HG02571 (cell line): ENCODE measurements around the gene FARS2.
"Not testable (repeated sequence)": the region's sequence is repeated elsewhere in the genome, so short reads cannot be mapped to it uniquely, and the experiment has no call there.

Source experiments
- ATAC-seq: cut with Tn5 transposase; IDR thresholded peaks from one replicate; pipeline ENCODE4 v1.9.1; 2021; ENCODE audit warnings: mild to moderate bottlenecking, moderate library complexity; ENCODE audit not compliant: unreplicated experiment

FARS2 gene

DNA sequence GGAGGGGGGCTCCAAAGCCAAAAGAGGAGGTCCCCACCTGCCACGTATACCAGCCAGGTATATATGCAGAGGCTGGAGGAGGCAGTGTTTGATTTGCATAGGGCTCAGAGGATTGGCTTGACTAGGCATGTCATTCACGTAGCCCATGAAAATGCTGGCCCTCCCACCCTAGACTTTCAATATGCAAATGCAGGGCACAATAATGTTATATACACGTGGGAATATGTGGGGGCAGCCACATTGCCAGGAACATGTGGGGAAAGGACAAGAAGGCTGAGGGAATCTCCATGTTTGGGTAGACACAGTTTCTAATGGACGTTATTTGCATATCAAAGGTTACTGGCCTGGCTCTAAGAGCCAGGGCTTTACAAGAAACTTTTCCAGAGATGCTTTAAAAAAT is 301.8 kb downstream of the FARS2 start:
- ATAC-seq: no peak

DNA sequence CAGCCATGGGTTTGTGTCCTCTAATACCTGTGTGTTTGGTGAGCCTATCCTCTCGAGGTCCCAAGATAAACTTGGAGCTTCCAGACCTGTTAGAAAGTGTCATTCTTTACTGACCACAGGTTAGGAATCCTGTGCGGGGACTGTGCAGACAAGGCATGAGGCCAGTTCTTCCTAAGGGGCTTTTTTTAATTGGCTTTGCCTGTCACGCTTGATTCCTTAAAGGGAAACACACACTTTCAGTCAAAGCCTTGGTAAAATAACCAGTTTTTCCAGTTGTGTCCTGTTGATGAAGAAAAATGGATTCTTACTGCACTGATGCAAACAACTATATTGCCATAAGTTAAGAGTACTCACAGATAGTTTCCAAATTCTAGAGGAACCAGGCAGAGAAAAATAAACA is 303.4 kb downstream of the FARS2 start:
- not testable (repeated sequence) for ATAC-seq

DNA sequence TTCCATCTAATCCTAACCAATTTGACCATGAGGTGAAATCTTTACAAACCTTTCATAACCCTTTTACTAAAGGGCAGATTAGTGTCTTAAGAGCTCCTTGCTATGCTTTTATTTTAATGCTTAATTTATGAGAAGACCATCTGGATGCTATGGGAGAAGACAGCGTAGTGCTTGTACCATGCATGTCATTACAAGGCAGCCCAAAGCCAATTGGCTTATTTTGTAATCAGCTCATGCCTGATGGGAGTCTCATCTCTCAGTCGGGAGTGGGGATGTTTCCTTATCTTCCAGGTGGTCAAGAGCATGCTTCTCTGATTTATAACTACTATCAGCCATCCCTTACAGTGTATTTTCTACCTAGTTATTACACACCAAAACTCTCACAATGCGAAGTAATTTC is 304.7 kb downstream of the FARS2 start:
- no peak for ATAC-seq

DNA sequence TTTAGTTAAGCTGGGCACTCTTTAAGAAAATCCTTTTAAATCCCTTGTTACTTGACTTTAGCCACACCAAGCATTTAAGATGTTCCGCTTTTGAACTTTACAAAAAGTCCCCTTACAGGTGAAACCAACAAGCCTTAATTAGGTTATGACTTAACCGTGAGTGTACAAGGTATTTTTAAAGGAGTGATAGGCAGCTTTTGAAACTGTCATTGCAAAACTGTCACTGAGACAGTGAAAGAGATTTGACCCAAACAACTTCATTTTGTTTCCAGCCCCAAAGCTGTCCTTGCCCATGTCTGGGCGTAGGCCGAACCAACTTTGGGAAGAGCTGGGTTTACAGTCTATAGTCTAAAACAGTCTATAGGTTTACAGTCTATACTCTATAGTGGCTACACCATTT is 305.4 kb downstream of the FARS2 start:
- peak; percentile 56 for ATAC-seq

DNA sequence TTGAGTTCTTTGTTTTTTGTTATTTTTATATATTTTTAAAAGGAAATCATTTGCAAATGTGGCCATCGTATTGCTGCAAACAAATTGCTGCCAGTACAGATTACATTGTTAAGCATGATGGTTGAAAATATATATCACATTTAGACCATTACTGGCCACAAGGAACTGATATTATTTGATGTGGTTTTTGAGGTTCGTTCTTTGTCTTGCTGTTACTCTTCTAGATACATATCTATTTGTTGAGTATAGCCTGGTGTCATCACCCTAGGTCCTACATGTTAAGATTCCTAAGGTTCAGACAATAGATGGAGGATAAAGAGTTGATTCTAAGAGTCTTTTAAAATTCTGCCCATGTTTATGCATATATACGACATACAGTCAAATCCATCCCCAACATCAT is 306.0 kb downstream of the FARS2 start:
- ATAC-seq: no peak

DNA sequence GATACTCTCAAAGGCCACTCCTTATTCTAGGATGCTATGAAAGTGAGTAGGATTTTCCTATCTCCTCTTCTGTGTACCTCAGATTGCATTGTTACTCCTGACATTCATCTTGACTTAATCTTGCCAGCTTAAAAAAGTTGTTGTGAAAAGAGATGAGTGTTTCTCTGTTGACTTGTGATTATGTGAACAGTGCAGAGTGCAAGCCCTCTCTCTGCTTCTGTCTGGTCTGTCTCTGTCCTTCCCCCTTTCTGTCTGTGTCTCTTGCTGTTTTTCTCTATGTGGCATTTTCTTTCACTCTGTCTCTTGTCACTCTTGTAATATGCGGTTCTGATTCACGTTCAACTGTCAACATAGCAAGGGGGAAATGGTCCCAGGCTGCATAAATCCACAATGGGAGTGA is 306.6 kb downstream of the FARS2 start:
- no peak for ATAC-seq

DNA sequence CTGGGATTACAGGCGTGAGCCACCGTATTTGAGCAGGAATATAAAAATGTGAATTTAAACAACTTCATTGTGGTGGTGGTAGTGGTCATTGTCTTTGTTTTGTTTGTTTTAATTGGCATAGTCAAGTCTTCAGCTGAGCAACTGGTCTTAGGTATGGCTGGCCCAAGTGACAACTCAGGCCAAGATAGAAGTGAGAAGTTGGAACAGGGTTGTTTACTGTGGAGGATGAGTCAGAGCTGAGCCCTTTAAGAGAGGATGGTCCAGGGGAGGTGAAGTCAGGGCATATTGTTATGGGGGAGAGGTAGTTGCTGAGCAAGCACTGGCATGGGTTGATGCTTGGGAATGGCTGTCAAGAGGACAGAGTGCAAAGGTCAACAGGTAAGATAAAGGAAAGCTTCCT is 308.2 kb downstream of the FARS2 start:
- ATAC-seq: no peak

DNA sequence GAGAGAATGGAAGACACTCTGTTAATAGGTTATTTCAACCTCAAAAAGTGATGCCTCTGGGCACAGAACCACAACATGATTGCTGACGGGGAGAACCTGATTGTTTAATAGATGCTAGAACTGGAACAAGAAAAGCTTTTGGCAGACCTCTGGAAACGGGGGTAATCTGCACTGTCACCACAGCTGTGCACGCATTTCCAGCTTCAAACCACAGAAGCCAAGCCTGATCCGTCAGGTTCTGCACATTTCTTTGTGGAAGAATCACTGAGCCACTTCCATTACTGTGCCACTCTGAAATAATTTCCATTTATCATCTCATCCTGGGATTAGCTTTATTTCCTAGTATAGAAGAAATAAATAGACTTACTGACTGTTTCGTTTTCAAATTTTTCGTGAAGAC is 309.3 kb downstream of the FARS2 start:
- ATAC-seq: no peak

DNA sequence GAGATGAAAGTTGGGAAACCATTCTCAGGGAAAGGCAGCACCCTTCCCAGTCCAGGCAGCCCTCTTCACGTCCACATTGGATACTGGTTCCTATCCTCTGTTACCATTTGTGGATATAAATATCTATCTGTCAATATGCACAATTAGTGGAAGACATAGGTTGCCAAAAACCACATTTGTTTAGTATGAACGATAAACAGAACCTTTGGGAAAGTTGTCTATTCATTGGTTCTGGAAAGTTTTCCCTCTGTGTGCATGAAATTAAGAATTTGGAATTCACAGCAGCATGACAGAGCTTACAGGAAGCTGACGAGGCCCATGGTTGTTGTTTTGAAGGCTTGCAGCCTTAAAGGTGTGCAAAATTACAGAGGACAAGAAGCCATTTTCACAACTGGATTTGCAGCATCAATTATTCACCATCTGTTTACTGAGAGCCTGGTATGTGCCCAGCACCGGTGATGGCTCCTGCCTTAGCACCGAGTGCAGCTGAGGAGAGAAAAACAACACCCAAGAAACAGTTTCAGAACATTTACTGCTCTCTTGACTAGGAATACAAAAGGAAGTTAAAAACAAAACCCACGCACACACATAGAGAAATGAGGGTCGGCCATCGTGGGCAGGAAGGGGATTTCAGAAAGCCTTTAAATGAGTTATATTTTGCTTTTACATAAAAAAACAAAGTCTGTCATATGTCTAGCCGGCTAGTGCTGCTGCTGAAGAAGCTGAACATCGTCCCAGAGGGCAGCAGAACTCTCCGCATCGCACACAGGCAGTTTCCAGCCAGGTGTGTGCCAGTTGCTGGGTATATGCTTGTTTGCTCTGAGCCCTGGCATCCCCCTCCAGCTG is 319.6 kb downstream of the FARS2 start:
- ATAC-seq: no peak

DNA sequence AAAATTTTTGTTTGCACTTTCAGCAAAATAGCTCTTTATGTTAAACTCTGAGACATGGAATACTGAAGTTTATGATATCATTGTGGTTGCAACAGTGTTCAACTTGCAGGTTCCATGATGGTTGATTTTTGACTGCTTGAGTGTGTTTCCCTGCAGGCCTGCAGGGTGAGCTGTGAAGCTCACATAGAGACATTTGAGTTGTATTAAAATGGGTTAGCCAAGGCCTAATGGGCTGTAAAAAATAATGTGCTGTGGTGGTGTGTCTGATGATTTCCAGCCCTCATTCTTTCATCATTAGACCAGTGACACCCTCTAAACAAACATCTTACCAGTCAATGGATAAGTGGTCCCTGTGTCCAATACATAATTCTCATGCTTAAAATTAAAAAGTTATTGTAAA is 321.4 kb downstream of the FARS2 start:
- no peak for ATAC-seq

DNA sequence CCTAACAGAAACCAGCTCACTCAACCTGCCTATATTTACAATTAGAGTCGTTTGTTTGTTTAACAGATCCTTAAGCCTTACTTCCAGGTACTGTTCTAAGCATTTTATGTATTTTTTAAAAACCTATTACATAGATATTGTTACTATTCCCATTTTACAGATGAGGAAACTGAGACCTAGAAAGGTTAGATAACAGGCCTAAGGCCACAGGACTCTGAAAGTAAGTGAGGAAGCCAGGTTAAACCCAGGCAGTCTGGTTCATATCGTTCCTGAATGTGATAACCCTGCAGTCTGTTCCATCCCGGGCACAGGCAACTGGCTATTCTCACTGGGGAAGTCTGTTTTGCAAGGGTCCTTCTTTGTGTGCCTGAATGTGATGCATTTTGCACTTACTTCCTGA is 322.2 kb downstream of the FARS2 start:
- ATAC-seq: no peak

DNA sequence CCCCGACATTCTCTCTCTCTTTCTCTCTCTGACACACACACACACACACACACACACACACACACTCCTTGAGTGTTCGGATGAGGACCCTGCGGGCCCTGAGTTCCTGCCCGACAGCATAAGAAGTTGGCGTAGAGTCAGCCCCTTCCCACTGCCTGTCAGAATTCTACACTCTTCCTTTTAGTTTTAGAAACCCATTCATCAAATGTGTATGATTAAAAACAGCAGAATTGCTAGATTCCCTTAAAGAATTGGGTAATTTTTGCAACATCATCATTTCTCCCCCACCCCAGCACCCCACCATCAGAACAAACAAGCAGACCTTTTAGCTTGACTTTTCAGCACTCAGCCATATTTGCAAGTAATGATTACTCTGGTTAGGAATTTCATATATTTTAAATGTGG is 322.8 kb downstream of the FARS2 start:
- no peak for ATAC-seq

DNA sequence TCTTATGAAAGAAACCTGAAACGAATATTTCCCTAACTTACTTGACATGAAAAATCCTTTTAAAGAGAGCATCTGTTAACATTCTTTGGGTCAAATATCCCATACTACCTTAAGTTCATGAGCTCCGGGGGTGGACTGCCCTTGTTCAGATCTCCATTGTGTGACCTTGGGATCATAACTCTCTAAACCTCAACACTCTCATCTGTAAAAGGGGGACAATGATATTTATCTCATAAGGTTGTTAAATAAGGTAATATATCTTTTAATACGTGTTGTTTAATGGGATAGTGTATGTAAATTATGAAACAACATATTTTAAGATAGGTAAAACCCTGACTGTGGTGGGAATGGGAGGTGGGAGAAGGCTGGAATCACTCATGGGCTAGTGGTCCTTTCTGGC is 326.3 kb downstream of the FARS2 start:
- ATAC-seq: no peak

DNA sequence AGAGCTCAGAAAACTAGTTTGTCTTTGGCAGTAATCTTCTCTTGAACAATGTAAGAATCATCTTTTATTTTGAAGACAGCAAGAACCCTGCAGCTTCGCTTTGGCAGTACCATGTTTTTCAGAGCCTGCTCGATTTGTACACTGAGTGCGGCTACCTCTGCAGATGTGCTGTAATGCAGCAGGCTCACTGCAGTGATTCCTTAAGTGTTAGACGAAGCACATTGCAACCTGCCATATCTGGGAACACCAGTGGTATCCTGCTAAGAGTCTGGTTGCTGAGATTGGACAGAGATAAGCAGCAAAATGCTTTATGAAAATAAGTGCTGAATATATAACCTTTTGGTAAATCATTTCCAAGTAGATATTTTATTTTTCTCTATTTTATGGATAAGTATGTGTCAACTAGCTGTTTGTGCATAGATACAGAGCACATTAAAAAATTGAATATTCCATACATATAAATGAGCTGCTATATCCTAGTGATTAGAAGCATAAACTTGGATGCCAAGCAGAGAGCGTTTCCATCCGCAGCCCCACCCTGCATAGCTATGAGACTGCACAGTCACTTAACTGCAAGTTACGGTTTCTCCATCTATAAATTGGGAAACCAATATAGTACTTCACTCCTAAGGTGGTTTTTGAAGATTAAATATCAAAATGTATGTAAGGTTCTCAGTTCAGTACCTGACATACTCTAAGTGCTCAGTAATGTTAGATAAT is 328.3 kb downstream of the FARS2 start:
- ATAC-seq: no peak

DNA sequence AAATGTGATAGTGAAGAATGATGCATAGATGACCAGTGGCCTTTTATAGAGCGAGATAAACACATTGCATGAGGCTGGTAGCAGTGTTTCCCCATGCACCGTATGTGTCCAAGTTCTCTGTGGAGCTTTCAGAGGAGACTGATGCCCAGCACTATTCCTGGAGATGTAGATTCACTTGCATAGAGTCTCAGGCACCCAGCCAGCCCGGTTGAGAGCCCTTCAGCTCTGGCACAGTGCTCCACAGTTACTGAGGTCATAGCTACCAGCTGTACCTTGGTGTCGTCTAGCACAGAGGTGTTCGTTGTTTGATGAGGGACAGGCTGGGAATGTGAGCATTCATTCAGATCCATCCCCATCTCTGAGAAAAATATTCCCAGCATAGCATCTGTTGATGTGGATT is 328.9 kb downstream of the FARS2 start:
- ATAC-seq: no peak

DNA sequence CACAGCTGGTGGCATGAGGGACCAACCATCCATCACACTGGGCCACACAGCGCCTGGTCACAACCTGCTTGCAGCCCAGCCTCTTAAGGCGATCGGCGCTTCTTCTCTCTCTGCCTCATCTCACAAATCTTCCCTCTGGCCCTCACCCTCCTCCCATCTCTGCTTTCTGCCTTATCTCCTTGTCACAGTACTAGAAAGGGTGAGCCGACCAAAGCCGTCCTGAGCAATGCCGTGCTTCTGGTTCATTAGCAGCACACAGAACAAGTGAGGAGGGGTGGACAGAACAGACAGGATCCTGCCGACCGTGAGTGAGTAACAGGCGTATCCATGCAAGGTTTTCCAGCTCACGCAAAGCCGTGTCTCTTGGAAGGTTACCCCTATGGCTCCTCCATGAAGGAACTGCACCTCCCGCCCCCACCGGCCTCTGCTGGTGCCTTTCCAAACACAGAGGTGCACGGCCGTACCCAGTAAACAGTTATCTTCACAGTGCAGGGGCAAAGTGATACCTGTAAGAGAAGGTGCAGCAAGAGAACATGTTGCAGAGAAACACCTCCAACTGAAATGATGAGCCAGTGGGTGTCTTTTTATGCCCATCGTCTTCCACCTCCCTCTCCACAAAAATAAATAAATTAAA is 331.7 kb downstream of the FARS2 start:
- no peak for ATAC-seq

DNA sequence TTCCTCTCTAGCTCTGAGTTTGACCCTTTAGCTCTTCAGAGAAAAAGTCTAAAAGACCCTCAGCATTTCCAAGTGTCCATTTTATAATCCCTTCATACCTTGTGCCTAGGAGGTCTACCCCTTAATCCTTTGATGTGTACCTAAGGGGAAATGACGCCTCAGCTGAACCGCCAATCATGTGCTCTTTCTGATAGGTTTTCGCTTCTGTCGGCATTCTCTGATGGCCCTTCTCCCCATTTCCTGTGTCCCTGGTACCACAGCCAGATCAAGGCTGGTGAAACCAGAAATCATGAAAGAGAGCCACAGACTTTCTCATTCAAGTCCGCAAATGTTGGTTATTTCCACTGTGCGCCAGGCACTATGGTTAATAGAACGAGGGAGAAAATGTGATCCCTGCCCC is 333.9 kb downstream of the FARS2 start:
- ATAC-seq: no peak

DNA sequence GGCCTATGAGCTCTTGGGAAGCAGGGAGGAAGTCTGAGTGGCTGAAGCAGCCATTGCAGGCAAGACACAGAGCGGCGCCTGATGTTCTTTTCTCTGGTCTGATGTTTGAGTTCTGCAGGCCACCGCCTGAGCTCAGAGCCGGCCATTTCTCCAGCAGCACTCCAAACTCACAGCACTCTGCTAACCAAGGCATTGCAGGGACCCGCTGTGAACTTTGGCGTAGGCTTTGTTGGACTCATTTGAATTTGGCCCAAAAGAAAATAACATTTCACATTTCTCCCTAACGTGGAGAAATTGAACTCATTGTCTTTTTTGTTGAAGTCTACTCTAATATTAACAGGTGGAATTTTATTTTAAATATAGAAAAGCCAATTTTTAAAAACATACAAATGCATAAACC is 336.1 kb downstream of the FARS2 start:
- ATAC-seq: no peak

DNA sequence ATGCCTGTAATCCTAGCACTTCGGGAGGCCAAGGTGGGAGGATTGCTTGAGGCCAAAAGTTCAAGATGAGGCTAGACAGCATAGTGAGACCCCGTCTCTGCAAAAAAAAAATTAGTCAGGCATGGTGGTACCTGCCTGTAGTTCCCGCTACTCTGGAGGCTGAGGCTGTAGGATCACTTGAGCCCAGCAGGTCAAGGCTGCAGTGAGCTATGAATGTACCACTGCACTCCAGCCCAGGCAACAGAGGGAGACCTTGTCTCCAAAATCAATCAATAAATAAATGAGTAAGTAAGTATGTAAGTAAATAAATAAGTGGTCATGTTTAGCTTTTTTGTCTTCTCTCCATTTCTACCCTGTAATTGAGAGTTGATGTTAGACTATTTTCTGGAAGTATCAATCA is 336.8 kb downstream of the FARS2 start:
- ATAC-seq: no peak

DNA sequence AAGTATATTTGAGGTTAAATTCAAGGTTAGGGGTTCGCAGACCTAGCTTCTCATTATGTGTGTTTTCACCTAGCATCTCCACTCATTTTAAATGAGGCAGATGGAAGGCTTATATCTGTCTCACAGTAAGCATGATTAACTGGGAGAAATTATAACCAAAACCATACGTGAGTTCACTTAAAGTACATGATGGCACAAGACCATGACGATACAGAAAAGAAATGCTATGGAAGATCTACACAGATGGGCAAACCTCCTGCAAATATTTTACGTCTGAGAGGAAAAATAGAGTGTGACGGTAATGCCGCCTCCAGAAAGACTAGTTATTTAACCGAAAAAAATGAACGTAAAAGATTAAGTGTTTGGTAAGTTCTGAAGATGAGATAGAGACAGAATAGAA is 337.8 kb downstream of the FARS2 start:
- ATAC-seq: no peak

DNA sequence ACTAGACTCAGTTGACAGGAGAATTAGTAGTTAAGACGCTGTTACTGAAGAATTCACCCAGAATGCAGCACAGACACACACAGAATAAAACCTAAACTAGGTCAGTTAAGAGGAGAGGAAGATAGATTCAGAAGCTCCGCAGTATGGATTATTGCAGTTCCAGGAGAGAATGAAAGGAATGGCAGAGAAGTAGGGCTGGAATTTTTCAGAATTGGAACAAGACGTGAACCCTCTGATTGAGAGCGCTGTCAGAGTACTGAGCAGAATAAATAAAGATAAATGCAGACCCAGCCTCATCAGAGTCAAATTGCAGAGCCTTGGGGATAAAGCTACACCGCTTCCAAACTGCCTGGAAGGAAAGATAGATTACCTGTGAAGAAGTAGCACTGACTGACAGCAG is 344.6 kb downstream of the FARS2 start:
- no peak for ATAC-seq

DNA sequence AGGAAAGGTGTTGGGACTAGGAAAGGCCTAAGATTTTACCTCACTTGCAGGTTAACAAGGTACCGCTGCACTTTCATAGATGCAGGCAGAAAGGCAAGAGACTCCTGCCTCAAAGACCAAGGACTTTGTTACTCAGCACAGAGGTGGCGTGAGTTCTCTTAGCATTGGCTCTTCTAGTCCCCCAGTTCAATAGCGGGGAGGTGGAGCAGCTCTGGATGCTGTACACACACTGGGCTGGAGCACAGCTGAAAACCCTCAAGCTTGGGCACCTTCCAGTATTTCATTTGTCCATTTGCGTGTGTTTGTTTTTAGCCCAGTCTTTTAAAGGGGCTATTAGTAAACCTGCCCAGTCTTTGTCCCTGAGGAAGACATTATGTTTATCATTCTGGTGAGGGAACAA is 345.2 kb downstream of the FARS2 start:
- no peak for ATAC-seq
